ENCODE measurements around the gene MFAP4. TPM values are rescaled to one million over a fixed set of nuclear protein-coding genes. Genes with fewer than 3 reads are reported as not detected.

The MFAP4 gene
- total RNA-seq, 1 donor from 2014 or later = 307 TPM

DNA sequence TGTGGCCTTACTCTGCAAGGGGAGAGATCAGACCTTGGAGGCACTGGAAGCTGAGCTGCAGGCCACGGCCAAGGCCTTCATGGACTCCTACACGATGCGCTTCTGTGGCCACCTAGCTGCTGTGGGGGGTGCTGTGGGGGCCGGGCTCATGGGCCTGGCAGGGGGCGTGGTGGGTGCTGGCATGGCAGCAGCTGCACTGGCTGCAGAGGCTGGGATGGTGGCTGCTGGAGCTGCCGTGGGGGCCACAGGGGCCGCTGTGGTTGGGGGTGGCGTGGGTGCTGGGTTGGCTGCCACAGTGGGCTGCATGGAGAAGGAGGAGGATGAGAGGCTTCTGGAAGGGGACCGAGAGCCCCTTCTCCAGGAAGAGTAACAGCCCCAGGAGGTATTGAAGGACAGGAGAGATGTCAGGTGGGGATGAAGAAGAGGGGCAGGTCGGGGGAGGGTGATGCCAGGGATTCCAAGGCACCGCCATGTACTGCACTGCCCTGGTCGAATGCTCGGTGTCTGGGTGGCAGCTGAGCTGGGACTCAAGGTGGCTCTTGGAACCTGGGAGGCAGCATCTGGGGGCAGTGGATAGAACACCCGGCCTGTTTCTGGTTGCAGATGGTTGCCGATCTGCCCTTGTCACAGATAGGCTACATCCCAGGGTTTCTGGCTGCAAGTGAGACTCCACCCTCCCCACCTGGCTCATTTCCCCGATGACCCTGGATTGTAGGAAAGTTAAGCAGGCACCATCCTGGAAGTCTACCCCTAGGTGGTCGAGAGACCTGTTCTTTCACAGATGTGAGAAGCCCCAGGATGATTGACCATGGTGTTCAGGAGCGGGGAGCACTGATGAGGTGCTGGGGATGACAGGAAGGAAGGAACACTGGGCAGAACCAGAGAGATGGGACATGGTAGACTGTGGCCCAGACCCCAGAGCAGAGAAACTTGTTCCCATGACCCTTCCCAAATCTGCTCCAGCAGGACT, 29.1 kb upstream of the MFAP4 start:
- no peaks in the 10 kb centered on the region for H3K27me3 Mint-ChIP-seq (ENCODE audit: low read depth)
- no peak overlapping the region for H3K27ac Mint-ChIP-seq (ENCODE audit: unreplicated experiment)
- no peaks in the 10 kb centered on the region for H3K36me3 Mint-ChIP-seq (ENCODE audit: low read depth)
- H3K4me3 Mint-ChIP-seq (ENCODE audit: unreplicated experiment) = no peak overlapping the region
- no peaks in the 10 kb centered on the region for H3K9me3 Mint-ChIP-seq (ENCODE audit: low read depth)
- peaks cover 2% of the 10 kb centered on the region for H3K4me1 Mint-ChIP-seq (ENCODE audit: low read depth)
- TF ChIP-seq, protein P1, sequence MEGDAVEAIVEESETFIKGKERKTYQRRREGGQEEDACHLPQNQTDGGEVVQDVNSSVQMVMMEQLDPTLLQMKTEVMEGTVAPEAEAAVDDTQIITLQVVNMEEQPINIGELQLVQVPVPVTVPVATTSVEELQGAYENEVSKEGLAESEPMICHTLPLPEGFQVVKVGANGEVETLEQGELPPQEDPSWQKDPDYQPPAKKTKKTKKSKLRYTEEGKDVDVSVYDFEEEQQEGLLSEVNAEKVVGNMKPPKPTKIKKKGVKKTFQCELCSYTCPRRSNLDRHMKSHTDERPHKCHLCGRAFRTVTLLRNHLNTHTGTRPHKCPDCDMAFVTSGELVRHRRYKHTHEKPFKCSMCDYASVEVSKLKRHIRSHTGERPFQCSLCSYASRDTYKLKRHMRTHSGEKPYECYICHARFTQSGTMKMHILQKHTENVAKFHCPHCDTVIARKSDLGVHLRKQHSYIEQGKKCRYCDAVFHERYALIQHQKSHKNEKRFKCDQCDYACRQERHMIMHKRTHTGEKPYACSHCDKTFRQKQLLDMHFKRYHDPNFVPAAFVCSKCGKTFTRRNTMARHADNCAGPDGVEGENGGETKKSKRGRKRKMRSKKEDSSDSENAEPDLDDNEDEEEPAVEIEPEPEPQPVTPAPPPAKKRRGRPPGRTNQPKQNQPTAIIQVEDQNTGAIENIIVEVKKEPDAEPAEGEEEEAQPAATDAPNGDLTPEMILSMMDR (IDR thresholded peaks at IDR 0.05) = no peak
- DNase-seq (ENCODE audit: low spot score) = no peak

DNA sequence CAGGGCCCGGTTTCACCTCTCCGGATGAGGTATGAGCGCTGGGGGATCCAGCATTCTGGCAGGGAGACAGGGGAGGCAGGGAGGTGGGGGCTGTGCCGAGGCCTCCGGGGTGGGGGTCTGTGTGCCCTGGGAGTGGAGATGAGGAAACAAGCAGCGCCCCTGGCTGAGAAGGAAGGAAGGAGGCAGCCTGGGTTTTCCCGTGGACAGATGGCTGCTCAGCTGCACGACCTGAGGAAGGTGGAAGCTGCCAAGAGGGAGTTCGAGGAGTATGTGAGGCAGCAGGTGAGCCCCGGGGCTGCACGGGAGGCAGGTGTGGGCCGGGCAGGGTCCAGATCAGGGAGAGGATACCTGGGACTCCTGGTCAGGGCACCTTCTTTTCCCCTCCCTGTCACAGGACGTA, 28.3 kb upstream of the MFAP4 start:
- H3K27ac Mint-ChIP-seq (ENCODE audit: unreplicated experiment) = no peak overlapping the region
- H3K27me3 Mint-ChIP-seq (ENCODE audit: low read depth) = no peaks in the 10 kb centered on the region
- no peak overlapping the region for H3K4me3 Mint-ChIP-seq (ENCODE audit: unreplicated experiment)
- peaks cover 5% of the 10 kb centered on the region for H3K4me1 Mint-ChIP-seq (ENCODE audit: low read depth)
- DNase-seq (ENCODE audit: low spot score) = no peak
- H3K9me3 Mint-ChIP-seq (ENCODE audit: low read depth) = no peaks in the 10 kb centered on the region
- no peaks in the 10 kb centered on the region for H3K36me3 Mint-ChIP-seq (ENCODE audit: low read depth)
- TF ChIP-seq, protein P1 (IDR thresholded peaks at IDR 0.05) = no peak

DNA sequence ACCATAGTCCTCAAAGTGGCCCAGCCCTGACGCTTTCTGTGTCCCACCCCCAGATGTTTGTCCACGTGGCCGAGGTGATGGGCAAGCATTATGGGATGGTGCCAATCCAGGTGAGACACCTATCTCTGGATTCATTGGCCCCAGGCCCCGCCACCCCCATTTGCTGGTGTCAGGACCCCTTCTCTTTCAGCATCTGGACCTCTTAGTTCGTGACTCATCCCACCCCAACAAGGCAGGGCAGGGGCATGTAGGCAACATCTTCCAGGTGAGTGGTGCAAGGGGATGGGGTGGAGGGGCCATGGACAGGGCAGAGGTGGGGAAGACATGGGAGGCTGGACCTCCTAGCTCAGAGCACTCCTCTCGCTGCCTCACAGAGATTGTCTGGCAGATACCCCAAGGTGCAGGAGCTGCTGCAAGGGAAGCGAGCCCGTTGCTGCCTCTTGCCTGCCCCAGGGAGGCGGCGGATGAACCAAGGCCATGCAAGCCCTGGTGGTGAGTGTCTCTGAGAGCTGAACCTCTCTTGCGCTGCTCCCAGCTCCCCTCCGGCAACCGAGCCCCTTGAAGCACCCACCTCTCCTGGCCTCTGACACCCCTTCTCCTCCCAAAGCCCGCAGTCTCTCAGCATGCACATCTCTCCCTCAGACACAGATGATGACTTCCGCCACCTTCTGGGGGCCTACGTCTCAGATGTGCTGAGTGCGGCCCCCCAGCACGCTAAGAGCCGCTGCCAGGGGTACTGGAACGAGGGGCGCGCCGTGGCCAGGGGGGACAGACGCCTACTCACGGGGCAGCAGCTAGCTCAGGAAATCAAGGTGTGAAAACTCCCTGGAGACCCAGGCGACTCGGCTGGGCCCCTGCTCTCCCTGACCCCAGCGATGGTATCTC, 27.6 kb upstream of the MFAP4 start:
- Mint-ChIP-seq H3K27ac (ENCODE audit: unreplicated experiment) (no peak overlapping the region), H3K4me1 (ENCODE audit: low read depth) (peaks cover 12% of the 10 kb centered on the region), H3K27me3 (ENCODE audit: low read depth) (no peaks in the 10 kb centered on the region), H3K9me3 (ENCODE audit: low read depth) (no peaks in the 10 kb centered on the region), H3K36me3 (ENCODE audit: low read depth) (no peaks in the 10 kb centered on the region), H3K4me3 (ENCODE audit: unreplicated experiment) (no peak overlapping the region)
- no peak for DNase-seq (ENCODE audit: low spot score)
- TF ChIP-seq, protein P1 (IDR thresholded peaks at IDR 0.05) = no peak

DNA sequence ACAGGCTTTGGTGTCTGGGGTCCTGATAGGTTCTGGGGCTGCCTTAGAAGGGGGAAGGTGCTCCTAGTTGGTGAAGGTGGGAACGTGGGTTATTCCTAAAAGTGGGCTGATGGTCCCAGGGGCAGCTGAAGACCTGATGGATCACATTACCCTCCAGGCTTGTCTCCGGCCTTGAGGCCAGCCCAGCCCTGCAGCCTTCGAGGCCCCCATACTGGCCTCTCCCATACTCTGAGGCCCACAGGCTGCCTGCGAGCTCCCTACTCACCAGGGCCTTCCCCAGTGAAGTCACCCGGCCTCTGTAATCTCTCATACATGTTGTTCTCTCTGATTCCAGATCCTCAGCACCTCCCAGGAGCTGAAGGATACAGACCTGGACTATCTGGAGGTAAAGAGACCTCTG, 26.8 kb upstream of the MFAP4 start:
- H3K36me3 Mint-ChIP-seq (ENCODE audit: low read depth) = no peaks in the 10 kb centered on the region
- TF ChIP-seq, protein P1 (IDR thresholded peaks at IDR 0.05) = no peak
- H3K4me3 Mint-ChIP-seq (ENCODE audit: unreplicated experiment) = no peak overlapping the region
- H3K4me1 Mint-ChIP-seq (ENCODE audit: low read depth) = peaks cover 17% of the 10 kb centered on the region
- no peaks in the 10 kb centered on the region for H3K27me3 Mint-ChIP-seq (ENCODE audit: low read depth)
- no peak overlapping the region for H3K27ac Mint-ChIP-seq (ENCODE audit: unreplicated experiment)
- DNase-seq (ENCODE audit: low spot score) = no peak
- H3K9me3 Mint-ChIP-seq (ENCODE audit: low read depth) = no peaks in the 10 kb centered on the region

DNA sequence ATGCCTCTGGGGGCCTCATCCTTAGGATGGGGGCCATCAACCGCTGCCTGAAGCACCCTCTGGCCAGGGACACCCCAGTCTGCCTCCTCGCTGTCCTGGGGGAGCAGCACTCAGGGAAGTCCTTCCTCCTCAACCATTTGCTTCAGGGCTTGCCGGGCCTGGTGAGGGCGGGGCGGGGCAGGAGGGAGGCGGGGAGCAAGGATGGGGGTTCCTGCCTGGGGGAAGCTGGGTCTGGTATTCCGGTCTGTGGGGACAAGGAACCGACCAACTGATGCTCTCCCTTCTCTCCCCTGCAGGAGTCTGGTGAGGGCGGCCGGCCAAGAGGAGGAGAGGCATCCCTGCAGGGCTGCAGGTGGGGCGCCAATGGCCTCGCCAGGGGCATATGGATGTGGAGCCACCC, 26.0 kb upstream of the MFAP4 start:
- DNase-seq (ENCODE audit: low spot score) = no peak
- TF ChIP-seq, protein P1 (IDR thresholded peaks at IDR 0.05) = no peak

More for the DNA sequence above, 26.0 kb upstream of the MFAP4 start:
- Mint-ChIP-seq H3K4me1 (ENCODE audit: low read depth) (peaks cover 17% of the 10 kb centered on the region), H3K27me3 (ENCODE audit: low read depth) (no peaks in the 10 kb centered on the region), H3K27ac (ENCODE audit: unreplicated experiment) (no peak overlapping the region), H3K36me3 (ENCODE audit: low read depth) (no peaks in the 10 kb centered on the region), H3K4me3 (ENCODE audit: unreplicated experiment) (no peak overlapping the region), H3K9me3 (ENCODE audit: low read depth) (no peaks in the 10 kb centered on the region)
